Mucosa of stomach (tissue), 1 donor: ENCODE data around the gene PHYHD1.
"Not testable (repeated sequence)": the region's sequence is repeated elsewhere in the genome, so short reads cannot be mapped to it uniquely, and the experiment has no call there.

ENCODE experiments used
- H3K27me3 ChIP-seq: one replicate; pipeline ENCODE4 v1.7.0; 2013; ENCODE audit warnings: mild to moderate bottlenecking, low read length; ENCODE audit not compliant: control insufficient read depth, insufficient read depth
- H3K36me3 ChIP-seq: one replicate; pipeline ENCODE4 v1.7.0; 2013; ENCODE audit warnings: low read length; ENCODE audit not compliant: control insufficient read depth, insufficient read depth
- H3K4me1 ChIP-seq: one replicate; pipeline ENCODE4 v1.7.0; 2013; ENCODE audit warnings: mild to moderate bottlenecking, low read length; ENCODE audit not compliant: control insufficient read depth, insufficient read depth
- H3K4me3 ChIP-seq: one replicate; pipeline ENCODE4 v1.7.0; 2013; ENCODE audit warnings: low read length
- H3K9ac ChIP-seq: one replicate; pipeline ENCODE4 v1.7.0; 2013; ENCODE audit warnings: mild to moderate bottlenecking, low read length, moderate library complexity
- H3K9me3 ChIP-seq: one replicate; pipeline ENCODE4 v1.7.0; 2013; ENCODE audit warnings: mild to moderate bottlenecking, low read length, moderate library complexity; ENCODE audit not compliant: control insufficient read depth
- donor health status: Pancreatic carcinoma.

The PHYHD1 gene

GRCh38 chr9:128936171-128936865 lies 15.5 kb downstream of the PHYHD1 start:
- no peaks in the 10 kb centered on the region for H3K27me3 ChIP-seq

GRCh38 chr9:128937310-128938165 lies 16.8 kb downstream of the PHYHD1 start:
- Histone ChIP-seq H3K4me3 (no peak overlapping the region), H3K9me3 (no peaks in the 10 kb centered on the region), H3K4me1 (no peaks in the 10 kb centered on the region), H3K27me3 (no peaks in the 10 kb centered on the region), H3K36me3 (no peaks in the 10 kb centered on the region), H3K9ac (no peak overlapping the region)

More at GRCh38 chr9:128936171-128936865, 15.5 kb downstream of the PHYHD1 start:
- no peak overlapping the region for H3K4me3 ChIP-seq
- no peak overlapping the region for H3K9ac ChIP-seq
- H3K4me1 ChIP-seq, result no peaks in the 10 kb centered on the region
- no peaks in the 10 kb centered on the region for H3K36me3 ChIP-seq
- H3K9me3 ChIP-seq, result no peaks in the 10 kb centered on the region

- Histone ChIP-seq H3K9me3 (no peaks in the 10 kb centered on the region), H3K27me3 (no peaks in the 10 kb centered on the region), H3K4me1 (no peaks in the 10 kb centered on the region), H3K9ac (no peak overlapping the region), H3K36me3 (no peaks in the 10 kb centered on the region), H3K4me3 (no peak overlapping the region)
Measured at GRCh38 chr9:128940271-128940921, 19.6 kb downstream of the PHYHD1 start.

GRCh38 chr9:128940946-128941755 lies 20.4 kb downstream of the PHYHD1 start:
- no peaks in the 10 kb centered on the region for H3K9me3 ChIP-seq
- H3K9ac ChIP-seq, result no peak overlapping the region

GRCh38 chr9:128943832-128944620 lies 23.2 kb downstream of the PHYHD1 start:
- Histone ChIP-seq H3K9ac (no peak overlapping the region), H3K9me3 (no peaks in the 10 kb centered on the region), H3K36me3 (no peaks in the 10 kb centered on the region), H3K27me3 (no peaks in the 10 kb centered on the region), H3K4me3 (no peak overlapping the region), H3K4me1 (peaks cover 10% of the 10 kb centered on the region)

More at GRCh38 chr9:128940946-128941755, 20.4 kb downstream of the PHYHD1 start:
- no peaks in the 10 kb centered on the region for H3K27me3 ChIP-seq
- H3K4me1 ChIP-seq, result peaks cover 3% of the 10 kb centered on the region
- no peaks in the 10 kb centered on the region for H3K36me3 ChIP-seq
- H3K4me3 ChIP-seq, result no peak overlapping the region

GRCh38 chr9:128944966-128945365 lies 24.2 kb downstream of the PHYHD1 start:
- H3K4me1 ChIP-seq, H3K4me3 ChIP-seq, H3K9me3 ChIP-seq, H3K9ac ChIP-seq, H3K36me3 ChIP-seq, H3K27me3 ChIP-seq: not testable (repeated sequence)

- no peaks in the 10 kb centered on the region for H3K27me3 ChIP-seq
- no peak overlapping the region for H3K9ac ChIP-seq
- H3K9me3 ChIP-seq, result no peaks in the 10 kb centered on the region
- H3K36me3 ChIP-seq, result no peaks in the 10 kb centered on the region
- H3K4me3 ChIP-seq, result no peak overlapping the region
- peaks cover 10% of the 10 kb centered on the region for H3K4me1 ChIP-seq
Measured at GRCh38 chr9:128945798-128946501, 25.2 kb downstream of the PHYHD1 start.

- peak overlapping the region; percentile 77 for H3K4me3 ChIP-seq
- no peaks in the 10 kb centered on the region for H3K9me3 ChIP-seq
- H3K9ac ChIP-seq, result peak overlapping the region; percentile 80
- no peaks in the 10 kb centered on the region for H3K27me3 ChIP-seq
- H3K36me3 ChIP-seq, result no peaks in the 10 kb centered on the region
- peaks cover 10% of the 10 kb centered on the region for H3K4me1 ChIP-seq
Measured at GRCh38 chr9:128946571-128947276, 25.9 kb downstream of the PHYHD1 start.

- Histone ChIP-seq H3K9ac (peak overlapping the region; percentile 80), H3K4me3 (peak overlapping the region; percentile 77), H3K9me3 (no peaks in the 10 kb centered on the region), H3K36me3 (no peaks in the 10 kb centered on the region), H3K27me3 (no peaks in the 10 kb centered on the region), H3K4me1 (peaks cover 10% of the 10 kb centered on the region)
Measured at GRCh38 chr9:128947277-128947526, 26.4 kb downstream of the PHYHD1 start.

- Histone ChIP-seq H3K27me3 (no peaks in the 10 kb centered on the region), H3K36me3 (no peaks in the 10 kb centered on the region), H3K4me3 (peak within 1 kb of the TSS; percentile 77), H3K9ac (peak within 1 kb of the TSS; percentile 80), H3K9me3 (no peaks in the 10 kb centered on the region), H3K4me1 (peaks cover 10% of the 10 kb centered on the region)
Measured at GRCh38 chr9:128947527-128948301, 26.9 kb downstream of the PHYHD1 start, which contains the start of the genes DOLK and NUP188. TSS of gene DOLK (minus strand) at chr9:128947603. CDS start at chr9:128947303, 300 bp downstream. TSS of gene NUP188 (plus strand) at chr9:128947699. CDS start at chr9:128947720, 21 bp downstream.
